Endothelial cell of umbilical vein (primary cell): ENCODE results near the gene SETBP1. TPM values are rescaled to one million over a fixed set of nuclear protein-coding genes. Genes with fewer than 3 reads are reported as not detected.

Experiments used
- BruUV-seq: library from RNA; stranded (reverse); fragments of 400-500 nt; replicated peaks from 2 replicates; lab custom pipeline; 2021; lab: Mats Ljungman, UMichigan
- CTCF ChIA-PET: fragments of 300-600, 350-600 bp; sonication (Branson Sonifier 250); formaldehyde crosslinking; loops from one replicate; lab custom pipeline; 2021; ENCODE audit warnings: antibody characterized with exemption, inconsistent platforms; lab: Charles Lee
- POLR2A ChIA-PET: fragments of 300-600, 350-600 bp; sonication (Branson Sonifier 250); formaldehyde crosslinking; loops from one replicate; lab custom pipeline; 2021; ENCODE audit warnings: antibody characterized with exemption, inconsistent platforms; lab: Charles Lee
- DNase-seq: peaks from one replicate; pipeline ENCODE4 v3.0.0-alpha.2; 2011; ENCODE audit warnings: low read depth, low spot score
- FAIRE-seq: peaks from 2 replicates; lab custom pipeline; 2011; peaks lifted over from hg19 to GRCh38; lab: Jason Lieb, UNC
- H2AFZ ChIP-seq: 2 replicates; pipeline ENCODE4 v1.6.0; 2012; ENCODE audit warnings: low read depth, low read length, control low read depth, inconsistent platforms
- H3K27ac ChIP-seq: 2 replicates; pipeline ENCODE4 v1.5.1; 2011; ENCODE audit warnings: low read depth, mild to moderate bottlenecking, control low read depth, low read length, moderate library complexity; ENCODE audit not compliant: insufficient read depth
- H3K27me3 ChIP-seq, 2 experiments: 2 replicates each; pipeline versions ENCODE4 v1.6.0 to v1.6.1; 2011; ENCODE audit warnings: low read length in 2 of 2, mixed read lengths in 1 of 2; ENCODE audit not compliant: control insufficient read depth in 2 of 2, insufficient read depth in 2 of 2
- H3K36me3 ChIP-seq, 2 experiments: 2 replicates in 1 of 2; 3 replicates in 1 of 2; pipeline ENCODE4 v1.5.1; 2011; ENCODE audit warnings: low read length in 2 of 2, mild to moderate bottlenecking in 1 of 2, moderate library complexity in 1 of 2; ENCODE audit not compliant: control insufficient read depth in 2 of 2, insufficient read depth in 2 of 2; ENCODE audit errors: extremely low read depth in 1 of 2
- H3K4me1 ChIP-seq: 3 replicates; pipeline ENCODE4 v1.5.1; 2011; ENCODE audit warnings: mild to moderate bottlenecking, low read length; ENCODE audit not compliant: control insufficient read depth, insufficient read depth; ENCODE audit errors: extremely low read depth
- H3K4me2 ChIP-seq: 2 replicates; pipeline ENCODE4 v1.6.1; 2011; ENCODE audit warnings: low read length, control low read depth, mixed read lengths; ENCODE audit not compliant: insufficient read depth
- H3K4me3 ChIP-seq, 3 experiments: fragments of 200-600 bp in 1 of 3; sonication (generic), shearing (Covaris generic) in 1 of 3; replicated peaks in 1 of 3; 2 replicates each; pipeline ENCODE4 v1.5.1; 2011 to 2016; ENCODE audit warnings: control low read depth in 3 of 3, low read length in 3 of 3, mild to moderate bottlenecking in 2 of 3, inconsistent platforms in 1 of 3, low read depth in 1 of 3, moderate library complexity in 1 of 3; ENCODE audit not compliant: insufficient read depth in 1 of 3
- H3K79me2 ChIP-seq: 2 replicates; pipeline ENCODE4 v1.6.0; 2012; ENCODE audit warnings: low read length, inconsistent platforms; ENCODE audit not compliant: control insufficient read depth, insufficient read depth
- H3K9ac ChIP-seq: replicated peaks from 2 replicates; pipeline ENCODE3; 2011; ENCODE audit warnings: low read length, control low read depth; ENCODE audit not compliant: insufficient read depth; ENCODE audit errors: extremely low read depth
- H3K9me1 ChIP-seq: replicated peaks from 3 replicates; pipeline ENCODE4 v1.6.0; 2011; ENCODE audit warnings: mild to moderate bottlenecking, low read length; ENCODE audit not compliant: control insufficient read depth, insufficient read depth; ENCODE audit errors: extremely low read depth
- H3K9me3 ChIP-seq: replicated peaks from 2 replicates; pipeline ENCODE4 v1.5.1; 2012; ENCODE audit warnings: low read length, inconsistent platforms; ENCODE audit not compliant: control insufficient read depth, insufficient read depth
- H4K20me1 ChIP-seq: replicated peaks from 2 replicates; pipeline ENCODE3; 2011; ENCODE audit warnings: mild to moderate bottlenecking, low read length; ENCODE audit not compliant: control insufficient read depth, insufficient read depth; ENCODE audit errors: extremely low read depth
- CTCF ChIP-seq, 2 donors: IDR thresholded peaks; 1 replicate in 1 of 2; 2 replicates in 1 of 2; pipeline ENCODE4 v1.5.1; 2011; ENCODE audit warnings: low read length in 2 of 2, mild to moderate bottlenecking in 2 of 2, moderate library complexity in 2 of 2, control low read depth in 1 of 2, inconsistent platforms in 1 of 2, low read depth in 1 of 2; ENCODE audit not compliant: insufficient read depth in 1 of 2; ENCODE audit errors: extremely low read depth in 1 of 2
- EZH2 ChIP-seq: IDR thresholded peaks from 2 replicates; pipeline ENCODE4 v1.6.1; 2012; ENCODE audit warnings: borderline replicate concordance, low read depth, mild to moderate bottlenecking, moderate library complexity, low read length, inconsistent platforms; ENCODE audit not compliant: severe bottlenecking
- FOS ChIP-seq: IDR thresholded peaks from 2 replicates; pipeline ENCODE4 v1.6.1; 2011; ENCODE audit warnings: mild to moderate bottlenecking, low read length, moderate library complexity, borderline replicate concordance; ENCODE audit not compliant: insufficient read depth
- GATA2 ChIP-seq: IDR thresholded peaks from 2 replicates; pipeline ENCODE4 v1.7.0; 2011; ENCODE audit warnings: low read depth, mild to moderate bottlenecking, moderate library complexity, mixed read lengths, low read length; ENCODE audit not compliant: insufficient read length, insufficient read depth
- JUN ChIP-seq: IDR thresholded peaks from 2 replicates; pipeline ENCODE4 v1.6.1; 2011; ENCODE audit warnings: borderline replicate concordance, low read depth; ENCODE audit not compliant: insufficient read length, insufficient read depth
- MAX ChIP-seq: IDR thresholded peaks from 2 replicates; pipeline ENCODE4 v1.6.1; 2011; ENCODE audit not compliant: insufficient read depth, insufficient read length
- MYC ChIP-seq: IDR thresholded peaks from one replicate; pipeline ENCODE4 v1.6.1; 2011; ENCODE audit warnings: mild to moderate bottlenecking, low read depth, low read length
- POLR2A ChIP-seq: IDR thresholded peaks from 2 replicates; pipeline ENCODE4 v1.6.1; 2012; ENCODE audit warnings: low read depth, mild to moderate bottlenecking, control low read depth, low read length
- POLR2AphosphoS5 ChIP-seq: IDR thresholded peaks from 2 replicates; pipeline ENCODE4 v1.6.1; 2012; ENCODE audit warnings: low read depth, mild to moderate bottlenecking, control low read depth, low read length, moderate library complexity; ENCODE audit not compliant: insufficient read depth
- dilution Hi-C: fragments of 300-500 bp; cut with MboI; formaldehyde crosslinking; loops from one replicate; pipeline ENCODE4 v1.15.0; 2019; ENCODE audit warnings: low sequenced_read_pairs; ENCODE audit not compliant: extremely low pct_ligation_motif_present
- intact Hi-C: fragments of 100-400 bp; cut with micrococcal nuclease; formaldehyde crosslinking; loops from one replicate; pipeline ENCODE4 v1.10.0; 2022
- polyA plus RNA-seq, 4 experiments: library from polyadenylated mRNA; depleted of rRNA in 3 of 4; stranded (reverse) in 3 of 4; unstranded in 1 of 4; fragments of >200 nt; gene quantifications; 2 replicates each; pipeline versions ENCODE4 v1.2.1 to v1.2.3, GENCODE V29; 2011 to 2012; ENCODE audit warnings: missing spikeins in 1 of 4
- total RNA-seq: library from RNA; stranded (reverse); gene quantifications from 2 replicates; pipeline ENCODE4 v1.2.3, GENCODE V29; 2021

The SETBP1 gene
- total and polyA plus RNA-seq, 2 donors (not counting 3 experiments of a cell fraction or from before 2014, with no cell fraction given) = 0.76 to 3.1 TPM

- H3K4me3 ChIP-seq = no peak overlapping the region
- intact Hi-C loops = no loop called here
- no peak for FAIRE-seq
- no TSS peak for BruUV-seq
- H3K79me2 ChIP-seq = no peaks in the 10 kb centered on the region
- no peaks in the 10 kb centered on the region for H3K9me3 ChIP-seq
- H3K9ac ChIP-seq = no peak overlapping the region
- H4K20me1 ChIP-seq = no peaks in the 10 kb centered on the region
- H3K27ac ChIP-seq = no peak overlapping the region
- no peaks in the 10 kb centered on the region for H3K27me3 ChIP-seq
- ChIA-PET POLR2A (no interaction called here), CTCF (no interaction called here)
- H3K9me1 ChIP-seq = no peaks in the 10 kb centered on the region
- H3K4me2 ChIP-seq = no peak overlapping the region
- DNase-seq = no peak
- no peak overlapping the region for H2AFZ ChIP-seq
- no peaks in the 10 kb centered on the region for H3K36me3 ChIP-seq
- TF ChIP-seq POLR2AphosphoS5 (no peak), MAX (no peak), MYC (no peak), FOS (no peak), CTCF (IDR thresholded peaks at IDR 0.05; ENCODE audit: extremely low read depth in 1 of 2, insufficient read depth in 1 of 2, low read depth in 1 of 2, low read length in 2 of 2) (no peak), EZH2 (no peak), GATA2 (no peak), JUN (no peak), POLR2A (no peak)
- dilution Hi-C loops = no loop called here
- no peaks in the 10 kb centered on the region for H3K4me1 ChIP-seq
Observed at GRCh38 chr18:45090526-45091140, 409.9 kb downstream of the SETBP1 start.
